HG03139 (cell line): Measurements from ENCODE around the gene IFI30.

ENCODE experiments used
- ATAC-seq: cut with Tn5 transposase; IDR thresholded peaks from one replicate; pipeline ENCODE4 v1.9.1; 2021; ENCODE audit not compliant: unreplicated experiment

The IFI30 gene

DNA sequence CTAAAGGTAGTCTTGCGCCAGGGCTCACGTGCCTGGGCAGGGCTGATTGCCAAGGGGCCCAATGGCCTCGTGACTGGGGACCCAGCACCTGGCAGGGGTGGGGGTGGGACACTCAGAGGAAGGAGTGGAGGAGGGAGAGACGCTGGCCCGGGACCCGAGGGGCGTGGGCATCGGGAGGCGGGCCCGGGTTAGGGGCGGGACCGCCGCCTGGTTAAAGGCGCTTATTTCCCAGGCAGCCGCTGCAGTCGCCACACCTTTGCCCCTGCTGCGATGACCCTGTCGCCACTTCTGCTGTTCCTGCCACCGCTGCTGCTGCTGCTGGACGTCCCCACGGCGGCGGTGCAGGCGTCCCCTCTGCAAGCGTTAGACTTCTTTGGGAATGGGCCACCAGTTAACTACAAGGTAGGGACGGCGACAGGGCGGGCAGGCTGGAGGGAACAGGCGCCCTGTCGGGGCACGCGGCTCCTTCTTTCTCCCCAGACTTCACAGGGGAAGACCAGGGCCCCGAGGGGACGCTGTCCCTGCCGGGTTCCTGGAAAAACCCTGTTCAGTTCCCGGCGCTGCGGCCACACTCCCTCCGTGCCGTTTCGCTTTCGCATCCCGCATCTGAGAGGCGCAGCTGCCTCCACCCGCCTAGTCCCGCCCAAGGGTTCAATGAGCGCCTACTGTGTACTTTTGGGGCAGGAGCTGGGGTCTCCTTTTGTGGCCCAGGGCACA is at the start of gene IFI30:
IFI30 (plus strand) TSS at position 242 of the 717 bp plus-strand sequence; CDS start at position 271, 29 bp downstream.
- no peak for ATAC-seq

DNA sequence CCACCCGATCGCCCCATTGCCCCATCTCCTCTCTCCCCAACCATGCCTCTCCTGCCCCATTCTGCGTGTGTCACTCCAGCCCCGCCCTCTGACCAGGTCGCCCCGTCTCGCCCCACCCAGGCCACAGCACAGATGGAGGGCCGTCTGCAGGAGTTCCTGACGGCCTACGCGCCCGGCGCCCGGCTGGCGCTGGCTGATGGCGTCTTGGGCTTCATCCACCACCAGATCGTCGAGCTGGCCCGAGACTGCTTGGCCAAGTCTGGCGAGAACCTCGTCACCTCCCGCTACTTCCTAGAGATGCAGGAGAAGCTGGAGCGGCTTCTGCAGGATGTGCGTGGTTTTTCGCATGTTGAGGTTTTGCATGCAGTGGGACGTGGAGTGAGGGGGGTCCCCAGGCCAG is 49.8 kb upstream of the IFI30 start:
- ATAC-seq: no peak

DNA sequence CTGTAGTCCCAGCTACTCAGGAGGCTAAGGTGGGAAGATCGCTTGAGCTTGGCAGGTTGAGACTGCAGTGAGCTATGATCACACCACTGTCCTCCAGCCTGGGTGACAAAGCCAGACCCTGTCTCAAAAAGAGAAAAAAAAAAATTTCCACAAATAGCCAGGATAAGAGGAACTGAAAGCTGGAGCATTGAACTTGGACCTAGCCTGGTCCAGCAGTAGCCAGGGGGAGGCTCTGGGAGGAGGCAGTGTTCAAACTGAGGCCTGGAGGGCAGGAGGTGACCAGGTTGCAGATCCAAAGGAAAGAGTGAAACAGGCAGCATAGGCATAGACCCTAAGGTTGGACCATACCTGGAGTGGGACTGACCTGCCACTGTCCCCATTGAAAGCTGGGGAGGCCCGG is 47.5 kb upstream of the IFI30 start:
- no peak for ATAC-seq

DNA sequence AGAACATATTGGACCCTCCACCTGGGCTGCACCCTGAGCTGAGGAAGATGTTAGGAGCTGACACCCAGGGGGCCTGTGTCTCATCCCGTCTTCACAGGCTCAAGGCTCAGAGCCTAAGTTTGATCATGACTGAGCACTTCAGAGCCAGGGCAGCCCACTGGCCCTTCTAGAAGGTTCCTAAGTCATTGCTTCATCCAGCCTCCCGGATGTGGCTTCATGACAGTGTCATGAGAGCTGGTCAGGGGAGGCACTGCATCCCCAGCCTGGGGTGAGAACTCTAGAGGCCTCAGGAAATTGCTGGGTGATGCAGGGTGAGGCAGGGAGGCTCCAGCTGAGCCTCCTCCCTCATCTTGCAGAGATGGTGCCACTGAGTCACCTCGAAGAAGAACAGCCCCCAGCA is 45.6 kb upstream of the IFI30 start:
- ATAC-seq: no peak

DNA sequence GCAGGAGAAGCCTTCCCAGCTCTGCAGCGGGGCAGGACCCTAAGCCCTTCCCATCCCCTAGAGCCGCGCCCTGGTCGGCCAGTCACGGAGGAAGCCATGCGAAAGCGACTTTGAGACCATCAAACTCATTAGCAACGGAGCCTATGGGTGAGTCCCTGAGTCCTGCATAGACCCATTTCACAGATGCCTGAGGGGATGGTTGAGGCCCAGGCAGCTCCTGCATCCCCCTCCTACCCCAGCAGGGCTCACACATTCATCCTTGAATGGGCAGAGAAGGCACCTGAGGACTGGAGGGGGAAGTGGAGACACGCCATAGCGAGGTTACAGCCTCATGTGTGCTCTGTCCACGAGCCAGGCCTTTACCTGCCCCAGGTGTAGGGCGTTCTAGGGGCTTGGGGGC is 44.8 kb upstream of the IFI30 start:
- no peak for ATAC-seq

DNA sequence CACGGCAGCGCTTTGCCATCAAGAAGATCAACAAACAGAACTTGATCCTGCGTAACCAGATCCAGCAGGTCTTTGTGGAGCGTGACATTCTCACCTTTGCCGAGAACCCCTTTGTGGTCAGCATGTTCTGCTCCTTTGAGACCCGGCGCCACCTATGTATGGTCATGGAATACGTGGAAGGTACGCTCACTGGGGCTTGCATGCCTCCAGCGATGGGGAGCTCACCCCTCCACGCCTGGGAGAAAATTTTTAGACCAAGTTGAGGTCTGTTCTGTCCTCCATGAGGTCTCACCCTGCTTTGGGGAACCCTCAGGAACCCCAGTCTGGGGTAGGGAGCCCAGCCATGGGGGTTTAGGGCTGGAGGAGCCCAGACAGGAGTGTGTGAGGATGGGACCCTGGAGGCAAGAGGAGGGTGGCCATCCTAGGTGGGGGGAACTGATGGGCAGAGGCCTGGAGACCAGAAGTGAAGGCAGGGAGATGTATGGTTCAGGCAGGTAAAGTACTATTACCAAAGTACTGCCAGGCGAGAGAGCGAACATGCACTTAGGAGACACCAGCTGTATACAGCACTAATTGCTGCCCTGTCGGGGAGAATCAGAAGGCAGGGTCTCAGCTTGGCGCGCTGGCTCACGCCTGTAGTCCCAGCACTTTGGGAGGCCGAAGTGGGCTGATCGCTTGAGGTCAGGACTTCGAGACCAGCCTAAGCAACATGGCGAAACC is 42.9 kb upstream of the IFI30 start:
- no peak for ATAC-seq

DNA sequence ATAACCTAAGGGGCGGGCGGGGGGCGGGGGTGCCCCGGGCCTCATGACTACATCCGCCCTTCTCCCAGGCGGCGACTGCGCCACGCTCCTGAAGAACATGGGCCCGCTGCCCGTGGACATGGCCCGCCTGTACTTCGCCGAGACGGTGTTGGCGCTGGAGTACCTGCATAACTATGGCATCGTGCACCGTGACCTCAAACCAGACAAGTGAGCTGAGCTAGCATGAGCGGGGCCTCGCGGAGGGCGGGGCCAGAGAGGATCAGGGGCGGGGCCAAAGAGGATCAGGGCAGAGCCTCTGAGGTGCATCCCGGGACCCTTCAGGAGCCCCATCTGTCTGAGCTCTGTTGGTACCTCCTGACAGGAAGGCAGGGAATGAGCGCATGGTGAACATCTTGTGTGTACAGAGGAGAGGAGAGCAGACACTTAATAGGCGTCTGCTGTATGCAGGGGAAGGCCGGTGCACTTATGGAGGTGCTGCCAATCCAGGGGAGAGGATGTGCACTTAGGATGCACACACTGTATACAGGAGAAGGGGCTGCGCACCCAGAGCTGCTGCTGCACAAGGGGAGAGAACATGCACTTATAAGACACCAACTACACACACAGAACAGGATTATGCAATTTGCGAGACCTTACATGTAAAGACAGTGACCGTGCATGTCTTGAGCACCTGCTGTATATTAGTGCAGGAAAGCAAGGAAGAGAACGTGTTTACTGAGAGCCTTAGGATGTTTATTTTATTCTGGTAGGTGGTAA is 41.6 kb upstream of the IFI30 start:
- ATAC-seq: no peak

DNA sequence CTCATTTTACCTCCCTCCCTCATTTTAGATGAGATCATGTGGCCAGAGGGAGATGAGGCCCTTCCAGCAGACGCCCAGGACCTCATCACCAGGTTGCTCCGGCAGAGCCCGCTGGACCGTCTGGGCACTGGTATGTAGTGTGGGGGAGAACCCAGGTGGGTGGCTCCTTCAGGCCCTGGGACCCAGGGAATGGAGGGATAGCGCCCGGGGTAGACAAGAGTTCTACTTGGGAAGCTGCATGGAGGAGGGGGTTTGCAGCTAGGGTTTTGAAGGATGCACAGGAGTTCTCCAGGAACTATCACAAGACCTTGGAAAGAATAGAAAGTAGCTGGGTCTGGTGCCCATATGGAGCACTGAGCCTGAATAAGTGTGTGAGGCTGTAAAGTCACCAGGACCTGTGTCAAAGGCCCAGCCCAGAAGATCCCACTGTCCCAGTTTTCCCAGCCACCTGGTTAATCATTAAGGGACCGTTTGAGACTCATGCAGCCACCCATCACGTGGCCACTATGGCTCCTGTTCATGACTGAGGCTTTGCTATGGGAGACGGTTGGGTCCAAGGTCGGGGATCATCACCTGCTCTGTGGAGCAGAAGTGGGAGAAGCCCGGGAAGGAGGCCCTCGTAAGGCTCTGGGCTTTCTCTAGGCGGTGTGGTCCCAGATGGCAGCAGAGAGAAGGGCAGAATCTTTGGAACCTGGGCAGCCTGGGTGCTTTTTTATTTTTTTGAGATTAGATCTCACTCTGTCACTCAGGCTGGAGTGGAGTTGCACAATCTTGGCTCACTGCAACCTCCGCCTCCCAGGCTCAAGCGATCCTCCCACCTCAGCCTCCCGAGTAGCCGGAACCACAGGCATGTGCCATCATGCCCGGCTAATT is 37.7 kb upstream of the IFI30 start:
- no peak for ATAC-seq

DNA sequence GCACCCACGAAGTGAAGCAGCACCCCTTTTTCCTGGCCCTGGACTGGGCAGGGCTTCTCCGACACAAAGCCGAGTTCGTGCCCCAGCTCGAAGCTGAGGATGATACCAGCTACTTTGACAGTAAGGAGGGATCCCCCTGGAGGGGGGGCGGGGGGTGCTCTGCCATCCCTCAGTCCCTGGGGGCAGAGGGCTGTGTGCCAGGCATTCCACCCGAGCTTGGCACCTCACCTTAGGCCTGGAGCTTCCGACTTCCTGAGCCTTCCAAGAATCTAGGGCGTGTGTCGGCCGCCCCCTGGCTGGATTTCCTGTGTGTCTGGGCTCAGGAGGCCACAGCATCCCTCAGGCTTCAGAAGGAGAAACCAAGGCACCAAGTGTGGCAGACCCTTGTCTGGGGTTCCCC is 36.4 kb upstream of the IFI30 start:
- no peak for ATAC-seq

DNA sequence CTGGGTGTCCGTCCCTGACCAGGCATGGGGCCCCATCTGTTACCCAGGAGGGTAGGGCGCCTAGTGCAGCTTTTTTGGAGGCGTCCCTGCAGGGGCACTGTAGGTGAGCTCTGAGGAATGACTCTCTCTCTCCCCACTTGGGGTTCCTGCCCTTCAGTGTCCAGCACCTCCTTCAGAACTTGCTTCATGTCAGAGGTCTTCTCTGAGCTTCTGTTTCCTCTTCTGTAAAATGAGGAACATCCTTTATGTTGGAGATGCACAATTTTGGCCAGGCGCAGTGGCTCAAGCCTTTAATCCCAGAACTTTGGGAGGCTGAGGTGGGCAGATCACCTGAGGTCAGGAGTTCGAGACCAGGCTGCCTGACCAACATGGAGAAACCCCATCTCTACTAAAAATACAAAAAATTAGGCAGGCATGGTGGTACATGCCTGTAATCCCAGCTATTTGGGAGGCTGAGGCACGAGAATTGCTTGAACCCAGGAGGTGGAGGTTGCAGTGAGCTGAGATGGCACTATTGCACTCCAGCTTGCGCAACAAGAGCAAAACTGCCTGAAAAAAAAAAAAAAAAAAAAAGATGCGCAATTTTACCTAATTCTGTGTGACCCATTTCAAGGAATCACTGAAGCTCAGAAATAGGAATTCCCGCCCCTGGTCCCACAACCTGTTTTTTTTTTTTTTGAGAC is 35.8 kb upstream of the IFI30 start:
- no peak for ATAC-seq

DNA sequence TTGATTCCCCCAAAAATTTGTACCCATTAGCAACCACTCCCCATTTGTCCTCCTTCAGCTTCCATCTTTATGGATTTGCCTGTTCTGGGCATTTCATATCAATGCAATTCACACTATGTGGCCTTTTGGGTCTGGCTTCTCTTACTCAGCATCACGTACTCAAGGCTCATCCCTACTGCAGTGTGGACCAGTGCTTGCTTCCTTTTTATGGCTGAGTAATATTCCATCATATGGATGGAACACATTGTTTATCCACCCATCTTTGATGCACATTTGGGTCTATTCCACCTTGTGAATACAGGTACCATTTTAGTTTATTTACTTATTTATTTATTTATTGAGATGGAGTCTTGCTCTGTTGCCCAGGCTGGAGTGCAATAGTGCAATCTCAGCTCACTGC is 33.1 kb upstream of the IFI30 start:
- no peak for ATAC-seq

DNA sequence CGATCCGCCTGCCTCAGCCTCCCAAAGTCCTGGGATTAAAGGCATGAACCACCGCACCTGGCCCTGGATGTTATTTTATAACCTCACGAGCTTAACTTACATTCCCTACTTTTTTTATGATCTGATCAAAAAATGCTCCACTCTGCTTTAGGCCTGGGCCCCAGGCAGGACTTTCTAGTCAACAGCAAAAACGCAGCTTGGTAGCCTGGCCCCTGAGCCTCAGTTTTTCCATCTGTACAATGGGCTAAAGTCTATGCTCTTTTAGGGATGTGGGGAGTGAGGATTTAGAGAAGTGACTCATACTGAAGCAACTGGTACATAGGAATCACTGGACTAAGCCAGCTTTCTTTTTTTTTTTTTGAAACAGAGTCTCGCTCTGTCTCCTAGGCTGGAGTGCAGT is 32.6 kb upstream of the IFI30 start:
- no peak for ATAC-seq

DNA sequence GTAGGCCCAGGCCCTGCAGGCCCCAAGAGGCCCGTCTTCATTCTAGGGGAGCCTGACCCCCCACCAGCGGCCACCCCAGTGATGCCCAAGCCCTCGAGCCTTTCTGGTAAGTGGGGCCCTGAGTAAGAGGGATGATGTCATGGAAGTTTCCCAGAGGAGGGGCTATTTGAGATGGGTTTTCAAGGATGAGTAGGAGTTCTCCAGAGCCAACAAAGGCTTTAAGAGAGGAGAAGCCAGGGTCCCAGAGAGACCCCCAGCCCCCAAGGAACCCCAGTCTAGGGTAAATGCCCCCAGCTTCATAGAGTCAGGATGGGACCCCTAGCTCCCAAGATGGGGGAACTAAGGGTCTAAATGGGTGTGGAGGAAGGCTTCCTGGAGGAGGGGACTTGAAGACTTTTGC is 29.7 kb upstream of the IFI30 start:
- no peak for ATAC-seq

DNA sequence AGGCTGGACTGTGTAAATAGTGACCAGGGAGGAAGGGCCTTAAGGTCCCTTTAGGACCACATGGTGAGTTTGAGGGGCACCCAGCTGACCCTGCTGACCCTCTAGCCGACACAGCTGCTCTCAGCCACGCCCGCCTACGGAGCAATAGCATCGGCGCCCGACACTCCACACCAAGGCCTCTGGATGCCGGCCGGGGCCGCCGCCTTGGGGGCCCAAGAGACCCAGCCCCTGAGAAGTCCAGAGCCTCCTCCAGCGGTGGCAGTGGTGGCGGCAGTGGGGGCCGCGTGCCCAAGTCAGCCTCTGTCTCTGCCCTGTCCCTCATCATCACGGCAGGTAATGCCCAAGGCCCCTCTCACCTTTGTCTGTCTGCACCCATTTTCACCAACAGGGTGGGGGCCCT is 29.3 kb upstream of the IFI30 start:
- no peak for ATAC-seq

DNA sequence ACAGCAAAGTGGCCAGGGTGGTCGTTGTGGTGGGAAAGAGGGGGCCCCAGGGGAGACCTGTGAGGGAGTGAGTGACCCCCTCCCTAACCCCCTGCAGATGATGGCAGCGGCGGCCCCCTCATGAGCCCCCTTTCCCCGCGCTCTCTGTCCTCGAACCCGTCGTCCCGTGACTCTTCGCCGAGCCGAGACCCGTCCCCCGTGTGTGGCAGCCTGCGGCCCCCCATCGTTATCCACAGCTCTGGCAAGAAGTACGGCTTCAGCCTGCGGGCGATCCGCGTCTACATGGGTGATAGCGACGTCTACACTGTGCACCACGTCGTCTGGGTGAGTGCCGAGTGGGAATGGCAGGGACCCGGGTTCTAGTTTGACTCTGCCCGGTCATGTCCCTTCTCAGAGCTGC is 28.7 kb upstream of the IFI30 start:
- no peak for ATAC-seq

DNA sequence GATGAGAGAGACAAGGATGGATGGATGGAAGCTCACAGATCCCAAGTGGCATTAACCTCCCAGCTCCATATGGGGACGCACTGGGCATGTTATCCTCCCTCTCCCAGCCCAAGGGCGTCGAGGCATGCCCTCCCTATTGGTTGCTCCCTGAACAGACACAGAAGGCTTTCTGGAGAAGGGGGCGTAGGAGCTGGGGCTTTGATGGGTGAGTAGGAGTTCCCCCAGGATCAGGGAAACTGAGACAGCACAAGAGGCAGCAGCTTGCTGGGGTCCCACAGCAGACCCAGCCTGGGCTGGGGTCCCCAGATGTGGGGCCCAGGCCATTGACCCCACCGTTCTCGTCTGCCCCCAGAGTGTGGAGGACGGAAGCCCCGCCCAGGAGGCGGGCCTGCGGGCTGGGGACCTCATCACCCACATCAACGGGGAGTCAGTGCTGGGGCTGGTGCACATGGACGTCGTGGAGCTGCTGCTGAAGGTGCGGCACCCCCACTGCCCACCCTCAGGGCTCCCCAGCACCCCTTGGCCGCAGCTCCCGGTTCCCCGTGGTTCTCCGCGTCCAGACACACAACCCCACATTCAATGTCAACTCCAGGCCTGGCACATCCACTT is 28.1 kb upstream of the IFI30 start:
- no peak for ATAC-seq

DNA sequence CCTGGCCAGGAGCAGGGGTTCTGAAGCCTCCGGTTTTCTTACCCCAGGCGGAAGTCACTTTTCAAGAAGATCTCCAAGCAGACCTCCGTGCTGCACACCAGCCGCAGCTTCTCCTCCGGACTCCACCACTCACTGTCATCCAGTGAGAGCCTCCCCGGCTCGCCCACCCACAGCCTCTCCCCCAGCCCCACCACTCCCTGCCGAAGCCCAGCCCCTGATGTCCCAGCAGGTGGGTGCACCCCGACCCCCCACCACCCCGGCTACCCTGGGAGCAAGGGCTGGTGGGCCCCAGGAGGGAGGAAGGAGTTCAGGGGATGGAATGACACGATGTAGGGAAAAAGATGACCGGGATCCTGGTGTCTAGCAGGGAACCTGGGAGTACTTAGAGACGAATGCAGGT is 26.2 kb upstream of the IFI30 start:
- ATAC-seq: no peak

DNA sequence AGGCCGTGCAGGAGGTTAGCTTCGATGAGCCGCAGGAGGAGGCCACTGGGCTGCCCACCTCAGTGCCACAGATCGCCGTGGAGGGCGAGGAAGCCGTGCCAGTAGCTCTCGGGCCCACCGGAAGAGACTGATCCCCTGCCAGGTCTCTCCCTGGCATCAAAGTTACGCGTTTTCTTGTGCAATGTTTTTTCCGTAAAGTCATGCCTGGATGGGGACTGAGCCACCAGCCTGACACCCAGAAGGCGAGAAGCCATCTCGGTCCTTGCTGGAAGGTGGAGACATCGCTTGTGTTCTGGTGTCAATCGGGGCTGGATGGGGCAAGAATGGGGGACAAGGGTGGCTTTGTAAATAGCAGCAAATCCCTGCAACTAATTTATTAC is 24.0 kb upstream of the IFI30 start:
- no peak for ATAC-seq

DNA sequence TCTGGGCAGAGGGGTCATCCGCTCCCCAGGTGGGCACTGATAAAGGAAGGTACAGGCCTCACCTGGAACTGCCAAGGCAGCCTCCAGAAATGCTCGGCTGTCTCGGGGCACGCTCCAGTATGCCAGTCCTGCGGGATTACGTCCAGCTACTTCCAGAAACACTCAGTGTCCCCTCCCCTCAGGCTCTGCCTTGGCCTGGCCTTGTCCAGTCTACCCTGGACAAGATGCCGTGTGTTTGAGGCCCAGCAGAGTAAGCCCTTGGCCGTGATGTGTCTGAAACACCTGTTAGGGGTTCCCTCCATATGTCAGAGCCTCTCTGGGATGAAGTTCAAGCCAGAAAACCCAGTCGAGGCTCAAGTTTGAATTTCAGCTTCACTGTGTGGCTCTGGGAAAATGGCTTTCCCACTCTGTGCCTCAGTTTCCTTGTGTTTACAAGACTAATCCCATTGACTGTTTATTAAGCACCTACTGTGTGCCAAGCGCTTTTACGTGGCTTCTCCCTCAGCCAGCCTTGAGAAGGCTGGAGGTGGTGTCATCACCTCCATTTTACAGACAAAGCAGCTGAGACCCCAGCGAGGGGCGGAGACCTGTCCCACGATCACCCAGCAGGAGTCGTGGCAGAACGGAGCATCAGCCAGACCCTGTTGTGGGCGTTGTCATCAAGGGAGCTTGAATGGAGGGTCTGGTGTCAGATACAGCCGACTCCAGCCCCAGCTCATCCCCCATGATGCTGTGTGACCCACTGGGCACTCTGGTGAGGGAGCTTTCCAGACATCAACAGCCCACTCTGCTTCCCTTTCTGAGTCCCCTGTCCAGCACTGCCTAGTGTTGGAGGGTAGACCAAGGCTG is 22.6 kb upstream of the IFI30 start:
- ATAC-seq: no peak
